T-helper 22 cell (primary cell): Measurements from ENCODE around the gene CARD9.

Experiments
- DNase-seq: peaks from one replicate; pipeline ENCODE4 v3.0.0-alpha.2; 2020; ENCODE audit warnings: low read depth

The CARD9 gene

GRCh38 chr9:136380381-136380780, 6.9 kb upstream of the CARD9 start:
- no peak for DNase-seq

DNA sequence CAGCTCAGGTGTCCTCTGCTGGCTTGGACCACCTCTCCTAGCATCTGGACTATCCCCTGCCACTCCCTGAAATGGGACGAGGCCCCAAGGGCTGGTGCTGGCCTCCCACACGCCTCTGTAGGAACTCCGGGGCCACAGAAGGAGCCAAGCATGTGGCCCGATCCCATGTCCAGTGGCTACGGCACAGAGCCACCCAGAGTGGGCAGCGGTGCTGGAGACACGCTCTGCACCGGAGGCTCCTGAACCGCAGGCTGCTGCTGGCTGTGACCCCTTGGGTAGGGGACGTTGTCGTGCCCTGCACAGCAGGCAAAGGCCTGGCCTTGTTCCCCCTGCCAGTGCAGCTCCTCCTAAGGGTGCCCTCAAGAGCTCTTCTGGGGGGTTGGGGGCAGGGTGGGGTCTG, 6.4 kb upstream of the CARD9 start:
- no peak for DNase-seq

DNA sequence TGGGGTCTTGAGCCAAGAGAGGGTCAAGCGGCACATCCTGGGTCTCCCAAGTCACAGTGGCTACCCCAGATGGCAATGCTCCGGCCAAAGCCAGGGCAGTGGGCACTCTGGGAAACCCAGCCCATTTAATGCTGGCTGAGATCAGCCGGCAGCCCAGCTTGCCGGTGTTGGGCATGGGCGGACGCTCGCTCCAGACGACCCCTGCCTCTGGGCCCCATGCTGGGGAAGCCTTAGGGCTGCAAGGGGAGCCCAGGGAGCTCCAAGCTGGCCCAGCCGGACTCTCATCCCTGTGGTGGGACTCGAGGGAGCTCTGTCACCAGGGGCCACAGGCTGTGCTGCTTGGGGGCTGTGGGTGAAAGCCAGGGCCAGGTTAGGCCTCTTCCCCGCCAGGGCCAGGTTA, 5.9 kb upstream of the CARD9 start:
- no peak for DNase-seq

- no peak for DNase-seq
Observed at GRCh38 chr9:136379003-136379287, 5.5 kb upstream of the CARD9 start.

- DNase-seq, result no peak
Observed at GRCh38 chr9:136378170-136379002, 4.9 kb upstream of the CARD9 start.

DNA sequence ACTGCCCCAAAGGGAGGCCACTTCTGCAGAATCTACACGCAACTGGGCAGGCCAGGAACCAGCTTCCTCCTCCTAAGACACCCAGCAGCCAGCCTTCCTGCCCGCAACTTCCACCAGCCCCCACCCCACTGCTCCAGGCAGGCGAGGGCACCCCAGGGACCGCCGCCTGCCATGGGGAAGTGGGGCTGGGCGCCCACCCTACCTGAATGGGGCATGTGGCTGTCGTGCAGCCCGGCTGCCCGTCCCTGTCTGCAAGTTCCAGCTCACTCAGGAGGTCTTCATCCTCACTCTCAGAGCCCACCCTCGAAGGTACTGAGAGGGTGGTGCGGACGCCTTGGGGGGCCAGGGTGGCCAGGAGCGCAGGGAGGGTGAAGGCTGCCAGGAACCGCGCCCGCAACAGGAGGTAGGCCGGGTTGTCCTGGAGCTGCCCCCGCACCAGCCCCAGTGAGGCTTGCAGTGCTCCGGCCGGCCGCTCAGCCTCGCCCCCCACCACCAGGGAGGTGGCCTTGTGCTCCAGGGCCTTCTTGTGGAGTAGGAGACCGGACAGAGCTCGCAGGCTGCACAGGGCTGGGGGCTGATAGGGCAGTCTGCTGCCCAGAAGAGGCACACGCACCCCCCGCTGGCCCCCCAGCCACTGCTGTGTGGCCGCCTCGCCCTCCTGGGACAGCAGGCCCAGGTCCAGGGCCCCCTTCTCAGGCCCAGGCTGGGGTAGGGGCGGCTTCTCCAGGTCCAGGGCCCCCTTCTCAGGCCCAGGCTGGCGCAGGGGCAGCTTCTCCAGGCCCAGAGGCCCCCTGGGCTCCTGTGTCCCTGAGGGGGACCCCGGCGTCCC, 4.1 kb upstream of the CARD9 start:
- DNase-seq, result no peak

- no peak for DNase-seq
Observed at GRCh38 chr9:136376457-136376856, 3.0 kb upstream of the CARD9 start.

GRCh38 chr9:136375096-136375495, 1.6 kb upstream of the CARD9 start:
- no peak for DNase-seq

- DNase-seq, result no peak
Observed at GRCh38 chr9:136374183-136374575, 710 bp upstream of the CARD9 start.

DNA sequence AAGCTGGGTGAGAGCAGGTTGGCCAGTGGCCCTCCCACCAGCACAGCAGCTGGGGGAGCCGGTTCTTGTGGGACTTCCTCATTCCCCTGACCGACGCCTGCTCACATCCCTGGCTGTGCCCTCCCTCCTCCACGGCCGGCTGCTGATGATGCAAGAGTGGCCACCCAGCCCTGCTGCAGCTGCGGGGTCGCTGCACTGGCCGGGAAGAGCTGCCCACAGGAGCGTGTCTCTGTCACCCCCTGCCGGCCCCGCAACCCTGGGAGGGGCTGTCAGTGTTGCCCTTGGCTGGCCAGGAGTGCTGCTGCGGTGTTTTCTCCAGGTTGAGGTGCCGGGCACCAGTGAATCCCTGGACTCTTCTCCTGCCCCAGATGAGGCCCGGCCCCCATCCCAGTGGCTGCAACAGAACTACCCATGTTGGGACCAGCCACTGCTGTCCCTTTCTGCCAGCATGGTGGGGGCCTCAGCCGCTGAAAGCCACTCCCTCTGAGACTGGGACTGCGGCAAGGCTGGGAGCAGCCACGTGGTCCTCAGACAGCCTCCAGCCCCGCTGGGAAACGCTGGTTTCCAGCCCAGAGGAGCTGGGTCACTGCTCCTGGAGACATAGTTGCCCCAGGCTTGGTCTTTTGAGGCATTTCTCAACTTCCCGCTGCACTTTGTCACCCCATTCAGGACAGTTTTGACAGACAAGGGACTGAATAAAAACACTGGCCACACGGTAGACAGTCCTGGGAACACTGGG, 739 bp downstream of the CARD9 start:
- no peak for DNase-seq

- no peak for DNase-seq
Observed at GRCh38 chr9:136372006-136372405, 1.5 kb downstream of the CARD9 start.

- no peak for DNase-seq
Observed at GRCh38 chr9:136371533-136371880, 2.0 kb downstream of the CARD9 start.

- DNase-seq, result no peak
Observed at GRCh38 chr9:136370687-136371532, 2.6 kb downstream of the CARD9 start.

- no peak for DNase-seq
Observed at GRCh38 chr9:136370037-136370436, 3.4 kb downstream of the CARD9 start.

GRCh38 chr9:136368190-136368589, 5.3 kb downstream of the CARD9 start:
- no peak for DNase-seq

- DNase-seq, result no peak
Observed at GRCh38 chr9:136367296-136368145, 5.9 kb downstream of the CARD9 start.

DNA sequence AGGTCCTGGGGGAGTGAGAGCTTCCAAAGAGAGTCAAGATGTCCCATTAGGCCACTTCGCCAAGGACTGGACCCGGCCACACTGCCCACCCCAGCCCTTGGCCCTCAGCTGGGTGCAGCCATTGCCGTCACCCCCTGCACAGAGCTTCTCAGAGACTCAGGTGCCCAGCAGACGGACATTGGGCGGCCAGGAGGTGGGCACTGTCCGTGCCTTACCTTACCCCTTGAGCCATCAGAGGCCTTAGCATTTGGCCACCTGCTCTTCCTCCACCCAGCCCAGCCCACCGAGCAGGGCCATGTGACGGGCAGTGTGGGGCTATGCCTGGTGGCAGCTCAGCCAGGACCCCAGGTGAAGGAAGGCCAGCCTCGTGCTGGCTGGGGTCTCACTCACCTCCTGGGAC, 6.6 kb downstream of the CARD9 start:
- no peak for DNase-seq

GRCh38 chr9:136365775-136366222, 7.7 kb downstream of the CARD9 start:
- no peak for DNase-seq

DNA sequence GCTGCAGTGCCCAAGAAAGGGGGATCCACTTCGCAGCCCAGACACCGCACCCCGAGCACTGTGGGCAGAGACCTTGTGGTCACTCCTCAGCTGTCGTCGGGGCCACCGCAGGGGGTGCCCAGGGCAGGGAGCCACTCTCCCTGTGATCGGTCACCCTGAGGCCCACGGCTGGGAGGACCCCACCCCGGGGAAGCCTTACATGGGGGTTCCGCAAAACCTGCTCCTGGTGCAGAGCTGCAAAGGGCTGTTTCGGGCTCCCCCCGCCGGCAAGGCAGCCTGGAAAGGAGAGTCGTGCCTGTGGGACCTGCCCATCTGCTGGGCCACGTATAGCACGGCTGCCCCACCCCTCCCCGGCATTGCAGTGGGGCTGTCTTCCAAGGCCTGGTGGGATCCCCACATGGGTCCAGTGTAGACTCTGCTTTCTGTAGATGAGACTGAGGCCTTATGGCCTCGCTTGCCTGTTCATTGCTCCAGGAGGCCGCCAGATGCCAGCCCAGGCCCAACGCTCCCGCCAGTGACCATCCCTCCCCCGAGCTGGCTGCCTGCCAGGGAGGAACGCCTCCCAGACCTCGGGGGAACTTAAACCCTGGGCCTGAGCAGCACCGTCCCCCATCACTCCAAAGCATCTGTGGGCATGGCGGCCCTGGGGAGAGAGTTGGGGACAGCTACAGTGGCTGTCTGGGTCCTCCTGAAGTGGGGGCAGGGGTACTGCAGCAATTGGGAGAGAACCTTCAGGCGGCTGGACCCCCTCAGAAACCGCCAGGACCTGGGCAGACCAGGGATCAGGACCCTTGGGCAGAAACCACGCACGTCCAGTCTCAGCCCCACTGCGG, 8.3 kb downstream of the CARD9 start:
- no peak for DNase-seq
